ENCODE results near the gene CD200R1L. TPM values are rescaled to one million over a fixed set of nuclear protein-coding genes. Genes with fewer than 3 reads are reported as not detected.

CD200R1L gene
- total RNA-seq, 1 experiment from 2014 or later, result not detected

GRCh38 chr3:112873632-112874031, 27.0 kb upstream of the CD200R1L start:
- Mint-ChIP-seq H3K4me3 (no peak overlapping the region), H3K36me3 (peaks cover 4% of the 10 kb centered on the region; the same call in 1 of the 2 replicates), H3K4me1 (peaks cover 15% of the 10 kb centered on the region), H3K27ac (no peak overlapping the region), H3K27me3 (ENCODE audit: low read depth) (no peaks in the 10 kb centered on the region; the same call in 1 of the 2 replicates), H3K9me3 (peaks cover 22% of the 10 kb centered on the region)
- POLR2A ChIA-PET, result no interaction called here
- ATAC-seq, result no peak
- CTCF ChIA-PET, result interaction anchor here (1.6 kb wide), 1 partner anchor 139 kb away, joined by 3 read pairs; no protein-coding TSS in a partner anchor
- TF ChIP-seq TEAD4 (CRISPR knock-in tag; IDR thresholded peaks at IDR 0.05) (no peak), E2F1 (CRISPR knock-in tag; IDR thresholded peaks at IDR 0.05) (no peak), NR2C2 (CRISPR knock-in tag; IDR thresholded peaks at IDR 0.05) (no peak), FOXP1 (CRISPR knock-in tag; IDR thresholded peaks at IDR 0.05; ENCODE audit: borderline replicate concordance) (no peak), CBFB (CRISPR knock-in tag; IDR thresholded peaks at IDR 0.05; ENCODE audit: low read depth) (no peak), MAX (CRISPR knock-in tag; IDR thresholded peaks at IDR 0.05) (no peak), USF1 (CRISPR knock-in tag; IDR thresholded peaks at IDR 0.05) (no peak), ZNF121 (CRISPR knock-in tag; IDR thresholded peaks at IDR 0.05) (no peak), KAT7 (CRISPR knock-in tag; IDR thresholded peaks at IDR 0.05; ENCODE audit: borderline replicate concordance) (no peak), FOXK1 (CRISPR knock-in tag; IDR thresholded peaks at IDR 0.05) (no peak), NFATC4 (CRISPR knock-in tag; IDR thresholded peaks at IDR 0.05) (no peak), TP53 (CRISPR knock-in tag; IDR thresholded peaks at IDR 0.05) (no peak), ZNF416 (CRISPR knock-in tag; IDR thresholded peaks at IDR 0.05) (no peak), ETV6 (CRISPR knock-in tag; IDR thresholded peaks at IDR 0.05) (no peak), GABPB1 (CRISPR knock-in tag; IDR thresholded peaks at IDR 0.05) (no peak), ZNF396 (CRISPR knock-in tag; IDR thresholded peaks at IDR 0.05; ENCODE audit: borderline replicate concordance) (no peak), ZNF219 (CRISPR knock-in tag; IDR thresholded peaks at IDR 0.05; ENCODE audit: borderline replicate concordance) (no peak), CTCF (IDR thresholded peaks at IDR 0.05) (no peak)
- TF ChIP-seq, protein P1, sequence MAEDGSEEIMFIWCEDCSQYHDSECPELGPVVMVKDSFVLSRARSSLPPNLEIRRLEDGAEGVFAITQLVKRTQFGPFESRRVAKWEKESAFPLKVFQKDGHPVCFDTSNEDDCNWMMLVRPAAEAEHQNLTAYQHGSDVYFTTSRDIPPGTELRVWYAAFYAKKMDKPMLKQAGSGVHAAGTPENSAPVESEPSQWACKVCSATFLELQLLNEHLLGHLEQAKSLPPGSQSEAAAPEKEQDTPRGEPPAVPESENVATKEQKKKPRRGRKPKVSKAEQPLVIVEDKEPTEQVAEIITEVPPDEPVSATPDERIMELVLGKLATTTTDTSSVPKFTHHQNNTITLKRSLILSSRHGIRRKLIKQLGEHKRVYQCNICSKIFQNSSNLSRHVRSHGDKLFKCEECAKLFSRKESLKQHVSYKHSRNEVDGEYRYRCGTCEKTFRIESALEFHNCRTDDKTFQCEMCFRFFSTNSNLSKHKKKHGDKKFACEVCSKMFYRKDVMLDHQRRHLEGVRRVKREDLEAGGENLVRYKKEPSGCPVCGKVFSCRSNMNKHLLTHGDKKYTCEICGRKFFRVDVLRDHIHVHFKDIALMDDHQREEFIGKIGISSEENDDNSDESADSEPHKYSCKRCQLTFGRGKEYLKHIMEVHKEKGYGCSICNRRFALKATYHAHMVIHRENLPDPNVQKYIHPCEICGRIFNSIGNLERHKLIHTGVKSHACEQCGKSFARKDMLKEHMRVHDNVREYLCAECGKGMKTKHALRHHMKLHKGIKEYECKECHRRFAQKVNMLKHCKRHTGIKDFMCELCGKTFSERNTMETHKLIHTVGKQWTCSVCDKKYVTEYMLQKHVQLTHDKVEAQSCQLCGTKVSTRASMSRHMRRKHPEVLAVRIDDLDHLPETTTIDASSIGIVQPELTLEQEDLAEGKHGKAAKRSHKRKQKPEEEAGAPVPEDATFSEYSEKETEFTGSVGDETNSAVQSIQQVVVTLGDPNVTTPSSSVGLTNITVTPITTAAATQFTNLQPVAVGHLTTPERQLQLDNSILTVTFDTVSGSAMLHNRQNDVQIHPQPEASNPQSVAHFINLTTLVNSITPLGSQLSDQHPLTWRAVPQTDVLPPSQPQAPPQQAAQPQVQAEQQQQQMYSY (CRISPR knock-in tag; IDR thresholded peaks at IDR 0.05), result no peak
- TF ChIP-seq, protein P2, sequence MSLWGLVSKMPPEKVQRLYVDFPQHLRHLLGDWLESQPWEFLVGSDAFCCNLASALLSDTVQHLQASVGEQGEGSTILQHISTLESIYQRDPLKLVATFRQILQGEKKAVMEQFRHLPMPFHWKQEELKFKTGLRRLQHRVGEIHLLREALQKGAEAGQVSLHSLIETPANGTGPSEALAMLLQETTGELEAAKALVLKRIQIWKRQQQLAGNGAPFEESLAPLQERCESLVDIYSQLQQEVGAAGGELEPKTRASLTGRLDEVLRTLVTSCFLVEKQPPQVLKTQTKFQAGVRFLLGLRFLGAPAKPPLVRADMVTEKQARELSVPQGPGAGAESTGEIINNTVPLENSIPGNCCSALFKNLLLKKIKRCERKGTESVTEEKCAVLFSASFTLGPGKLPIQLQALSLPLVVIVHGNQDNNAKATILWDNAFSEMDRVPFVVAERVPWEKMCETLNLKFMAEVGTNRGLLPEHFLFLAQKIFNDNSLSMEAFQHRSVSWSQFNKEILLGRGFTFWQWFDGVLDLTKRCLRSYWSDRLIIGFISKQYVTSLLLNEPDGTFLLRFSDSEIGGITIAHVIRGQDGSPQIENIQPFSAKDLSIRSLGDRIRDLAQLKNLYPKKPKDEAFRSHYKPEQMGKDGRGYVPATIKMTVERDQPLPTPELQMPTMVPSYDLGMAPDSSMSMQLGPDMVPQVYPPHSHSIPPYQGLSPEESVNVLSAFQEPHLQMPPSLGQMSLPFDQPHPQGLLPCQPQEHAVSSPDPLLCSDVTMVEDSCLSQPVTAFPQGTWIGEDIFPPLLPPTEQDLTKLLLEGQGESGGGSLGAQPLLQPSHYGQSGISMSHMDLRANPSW (CRISPR knock-in tag; conservative IDR thresholded peaks at IDR 0.05; ENCODE audit: low read depth), result no peak
- DNase-seq (ENCODE audit: low spot score), result no peak

Measured in WTC11 (cell line).